ENCODE data around the gene ST7L. TPM values are rescaled to one million over a fixed set of nuclear protein-coding genes. Genes with fewer than 3 reads are reported as not detected.

ST7L gene
- total RNA-seq, 1 experiment from 2014 or later, result 13.6 TPM

- Mint-ChIP-seq H3K36me3 (ENCODE audit: insufficient read depth, unreplicated experiment) (no peaks in the 10 kb centered on the region), H3K27ac (ENCODE audit: unreplicated experiment) (no peak overlapping the region), H3K9me3 (ENCODE audit: unreplicated experiment) (no peaks in the 10 kb centered on the region), H3K27me3 (ENCODE audit: insufficient read depth, unreplicated experiment) (no peaks in the 10 kb centered on the region), H3K4me3 (ENCODE audit: unreplicated experiment) (no peak overlapping the region), H3K4me1 (ENCODE audit: low read depth, unreplicated experiment) (no peaks in the 10 kb centered on the region)
- no peaks in the 10 kb centered on the region for H3K4me1 ChIP-seq
- H3K27me3 ChIP-seq (replicated peaks; ENCODE audit: control insufficient read depth, insufficient read depth, low read length), result no peaks in the 10 kb centered on the region
- no TSS peak for BruUV-seq (replicated peaks)
- intact Hi-C loops (cut with micrococcal nuclease; ENCODE audit: unreplicated experiment), result no loop called here
- no peak for TF ChIP-seq CTCF (IDR thresholded peaks at IDR 0.05; ENCODE audit: insufficient read depth in 1 of 2, low read depth in 1 of 2, low read length in 1 of 2, severe bottlenecking in 1 of 2, unreplicated experiment in 1 of 2)
- ChIA-PET POLR2A (no interaction called here), CTCF (no interaction called here)
- H3K9me3 ChIP-seq, result no peaks in the 10 kb centered on the region
- no peaks in the 10 kb centered on the region for H3K36me3 ChIP-seq (ENCODE audit: control insufficient read depth, insufficient read depth, low read length)
- DNase-seq, result no peak
- H3K4me3 ChIP-seq (ENCODE audit: low read depth, low read length), result no peak overlapping the region
These were observed 82.4 kb downstream of the ST7L start for GRCh38 chr1:112536561-112536960.

- H3K4me3 Mint-ChIP-seq (ENCODE audit: unreplicated experiment), result no peak overlapping the region
- no peaks in the 10 kb centered on the region for H3K9me3 ChIP-seq
- no peak overlapping the region for H3K27ac Mint-ChIP-seq (ENCODE audit: unreplicated experiment)
- H3K4me1 Mint-ChIP-seq (ENCODE audit: low read depth, unreplicated experiment), result no peaks in the 10 kb centered on the region
- H3K36me3 ChIP-seq (ENCODE audit: control insufficient read depth, insufficient read depth, low read length), result no peaks in the 10 kb centered on the region
- H3K27me3 Mint-ChIP-seq (ENCODE audit: insufficient read depth, unreplicated experiment), result no peaks in the 10 kb centered on the region
- H3K27me3 ChIP-seq (replicated peaks; ENCODE audit: control insufficient read depth, insufficient read depth, low read length), result no peaks in the 10 kb centered on the region
- POLR2A ChIA-PET, result no interaction called here
- intact Hi-C loops (cut with micrococcal nuclease; ENCODE audit: unreplicated experiment), result no loop called here
- BruUV-seq (replicated peaks), result no TSS peak
- no peaks in the 10 kb centered on the region for H3K9me3 Mint-ChIP-seq (ENCODE audit: unreplicated experiment)
- CTCF ChIA-PET, result no interaction called here
- no peak overlapping the region for H3K4me3 ChIP-seq (ENCODE audit: low read depth, low read length)
- DNase-seq, result no peak
- no peaks in the 10 kb centered on the region for H3K36me3 Mint-ChIP-seq (ENCODE audit: insufficient read depth, unreplicated experiment)
- TF ChIP-seq CTCF (IDR thresholded peaks at IDR 0.05; ENCODE audit: insufficient read depth in 1 of 2, low read depth in 1 of 2, low read length in 1 of 2, severe bottlenecking in 1 of 2, unreplicated experiment in 1 of 2), result no peak
- no peaks in the 10 kb centered on the region for H3K4me1 ChIP-seq
These were observed 85.9 kb downstream of the ST7L start for GRCh38 chr1:112533029-112533428.

- Histone ChIP-seq H3K4me1 (no peaks in the 10 kb centered on the region), H3K4me3 (ENCODE audit: low read depth, low read length) (no peak overlapping the region), H3K27me3 (replicated peaks; ENCODE audit: control insufficient read depth, insufficient read depth, low read length) (no peaks in the 10 kb centered on the region), H3K36me3 (ENCODE audit: control insufficient read depth, insufficient read depth, low read length) (no peaks in the 10 kb centered on the region), H3K9me3 (no peaks in the 10 kb centered on the region)
- BruUV-seq (replicated peaks), result no TSS peak
- Mint-ChIP-seq H3K36me3 (ENCODE audit: insufficient read depth, unreplicated experiment) (no peaks in the 10 kb centered on the region), H3K9me3 (ENCODE audit: unreplicated experiment) (no peaks in the 10 kb centered on the region), H3K27me3 (ENCODE audit: insufficient read depth, unreplicated experiment) (no peaks in the 10 kb centered on the region), H3K4me1 (ENCODE audit: low read depth, unreplicated experiment) (no peaks in the 10 kb centered on the region), H3K27ac (ENCODE audit: unreplicated experiment) (no peak overlapping the region), H3K4me3 (ENCODE audit: unreplicated experiment) (no peak overlapping the region)
- no peak for TF ChIP-seq CTCF (IDR thresholded peaks at IDR 0.05; ENCODE audit: insufficient read depth in 1 of 2, low read depth in 1 of 2, low read length in 1 of 2, severe bottlenecking in 1 of 2, unreplicated experiment in 1 of 2)
- intact Hi-C loops (cut with micrococcal nuclease; ENCODE audit: unreplicated experiment), result no loop called here
- ChIA-PET POLR2A (no interaction called here), CTCF (no interaction called here)
- no peak for DNase-seq
These were observed 86.9 kb downstream of the ST7L start for GRCh38 chr1:112532064-112532463.

All from Caco-2 (cell line).